Caki2 (cell line): ENCODE measurements around the gene ZFAND2A. TPM values are rescaled to one million over a fixed set of nuclear protein-coding genes. Genes with fewer than 3 reads are reported as not detected.
"Not testable (repeated sequence)": the region's sequence is repeated elsewhere in the genome, so short reads cannot be mapped to it uniquely, and the experiment has no call there.

ENCODE experiments used
- DNase-seq: peaks from one replicate; pipeline ENCODE4 v3.0.0-alpha.2; 2015; ENCODE audit warnings: low read depth
- in situ Hi-C: cut with HindIII; loops from 2 replicates; pipeline ENCODE4 v1.10.0; 2016; ENCODE audit warnings: low sequenced_read_pairs, low pct_unique_long_range_greater_than_20kb, mixed read lengths
- total RNA-seq: library from RNA; depleted of rRNA; stranded (reverse); fragments of >200 nt; shearing (Covaris generic); gene quantifications from 2 replicates; pipeline ENCODE4 v1.2.3, GENCODE V29; 2014; ENCODE audit warnings: low replicate concordance

Gene ZFAND2A
- total RNA-seq, 1 experiment from 2014 or later: 22.4 TPM

DNA sequence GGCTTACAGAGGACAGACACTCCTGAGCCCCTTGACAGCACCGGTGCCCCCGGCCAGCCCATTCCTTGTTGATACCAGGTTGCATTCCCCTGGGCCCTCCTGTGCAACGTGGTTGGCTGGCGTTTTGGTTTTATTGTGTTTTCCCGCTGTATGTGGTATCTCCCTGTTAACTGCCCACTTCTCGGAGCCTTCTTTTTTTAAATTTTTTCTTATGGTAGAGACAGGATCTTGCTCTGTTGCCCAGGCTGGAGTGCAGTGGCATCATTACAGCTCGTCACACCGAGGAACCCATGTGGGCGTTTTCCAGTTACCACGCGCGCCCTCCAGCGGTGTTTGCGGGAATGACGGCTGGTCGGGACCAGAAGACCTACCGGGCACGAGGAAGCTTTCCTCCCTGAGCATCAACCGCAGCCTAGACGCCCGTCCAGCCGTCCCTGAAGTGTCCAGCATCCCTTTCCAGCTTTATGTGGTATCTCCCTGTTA lies 16.9 kb upstream of the ZFAND2A start:
- in situ Hi-C loops: no loop called here
- peak; percentile 56 for DNase-seq

GRCh38 chr7:1175967-1176851 lies 16.2 kb upstream of the ZFAND2A start:
- peak; percentile 82 for DNase-seq
- in situ Hi-C loops: no loop called here

- in situ Hi-C loops: no loop called here
- no peak for DNase-seq
These were observed 15.6 kb upstream of the ZFAND2A start for GRCh38 chr7:1175597-1175966.

GRCh38 chr7:1174881-1175596 lies 15.0 kb upstream of the ZFAND2A start:
- in situ Hi-C loops: no loop called here

DNA sequence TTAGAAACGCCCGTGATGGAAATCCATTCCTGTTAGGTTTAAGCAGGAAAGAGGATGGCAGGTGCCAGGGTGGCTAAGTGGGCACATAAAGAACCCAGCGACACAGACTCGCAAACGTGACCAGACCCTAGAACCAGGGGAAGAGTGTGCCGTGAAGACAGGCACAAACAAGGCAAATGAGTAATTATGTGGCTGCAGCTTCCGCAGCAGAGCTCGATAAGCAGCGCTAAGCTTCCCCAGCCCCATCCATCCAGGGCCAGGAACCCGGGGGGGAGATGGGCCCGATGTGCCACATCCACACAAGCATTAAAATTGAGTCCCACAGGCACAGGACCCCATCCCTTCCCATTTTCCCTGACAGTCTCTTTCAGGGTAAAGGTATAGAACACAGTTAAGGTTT lies 14.0 kb upstream of the ZFAND2A start:
- in situ Hi-C loops: no loop called here
- no peak for DNase-seq

More at GRCh38 chr7:1174881-1175596, 15.0 kb upstream of the ZFAND2A start:
- DNase-seq: no peak

DNA sequence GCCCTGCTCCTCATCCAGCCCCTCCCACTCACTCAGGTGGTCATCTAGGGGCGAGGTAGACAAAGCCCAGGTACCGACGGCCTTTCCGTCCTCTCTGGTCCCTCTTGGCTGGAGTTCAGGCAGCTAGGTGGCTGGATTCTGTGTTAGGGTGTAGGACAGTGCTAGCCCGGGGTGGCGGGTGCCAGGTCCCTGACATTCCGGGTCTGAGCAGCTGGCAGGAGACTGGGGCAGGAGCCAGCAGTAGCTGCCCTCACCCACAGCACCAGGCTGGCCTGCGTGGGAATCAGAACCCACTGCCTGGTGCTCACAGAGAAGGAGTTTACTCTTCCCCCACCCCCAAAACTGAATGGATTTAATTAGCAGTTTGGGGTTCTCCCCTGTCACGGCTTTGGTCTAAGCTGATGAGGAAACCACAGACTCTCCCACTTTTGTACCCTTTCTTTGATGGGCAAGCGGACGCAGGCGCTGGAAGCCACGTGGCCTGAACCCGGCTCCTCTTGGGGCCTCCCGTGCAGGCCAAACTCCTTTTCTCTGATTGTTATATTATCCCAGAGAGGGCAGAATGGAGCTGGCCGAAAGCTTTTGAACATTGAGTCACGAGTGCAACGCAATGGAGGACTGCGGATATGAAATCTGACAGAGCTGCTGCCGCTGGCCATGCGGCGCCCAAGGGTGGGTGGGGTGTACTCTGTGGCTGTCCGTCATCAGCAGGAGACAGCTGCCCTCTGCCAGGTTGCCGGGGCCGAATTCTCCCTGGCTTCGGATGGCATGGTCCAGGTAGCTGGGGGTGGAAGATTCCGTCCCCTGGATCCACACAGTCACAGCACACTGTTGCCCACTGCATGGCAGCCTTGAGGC lies 12.9 kb upstream of the ZFAND2A start:
- DNase-seq: no peak
- in situ Hi-C loops: no loop called here

DNA sequence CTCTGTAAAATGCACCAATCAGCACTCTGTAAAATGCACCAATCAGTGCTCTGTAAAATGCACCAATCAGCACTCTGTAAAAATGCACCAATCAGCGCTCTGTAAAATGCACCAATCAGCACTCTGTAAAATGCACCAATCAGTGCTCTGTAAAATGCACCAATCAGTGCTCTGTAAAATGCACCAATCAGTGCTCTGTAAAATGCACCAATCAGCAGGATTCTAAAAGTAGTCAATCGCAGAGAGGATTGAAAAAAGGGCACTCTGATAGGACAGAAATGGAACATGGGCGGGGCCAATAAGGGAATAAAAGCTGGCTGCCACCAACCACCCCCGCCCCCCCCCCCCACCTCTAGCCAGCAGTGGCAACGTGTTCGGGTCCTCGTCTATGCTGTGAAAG lies 11.5 kb upstream of the ZFAND2A start:
- in situ Hi-C loops: not testable (repeated sequence)
- DNase-seq: peak; percentile 31

DNA sequence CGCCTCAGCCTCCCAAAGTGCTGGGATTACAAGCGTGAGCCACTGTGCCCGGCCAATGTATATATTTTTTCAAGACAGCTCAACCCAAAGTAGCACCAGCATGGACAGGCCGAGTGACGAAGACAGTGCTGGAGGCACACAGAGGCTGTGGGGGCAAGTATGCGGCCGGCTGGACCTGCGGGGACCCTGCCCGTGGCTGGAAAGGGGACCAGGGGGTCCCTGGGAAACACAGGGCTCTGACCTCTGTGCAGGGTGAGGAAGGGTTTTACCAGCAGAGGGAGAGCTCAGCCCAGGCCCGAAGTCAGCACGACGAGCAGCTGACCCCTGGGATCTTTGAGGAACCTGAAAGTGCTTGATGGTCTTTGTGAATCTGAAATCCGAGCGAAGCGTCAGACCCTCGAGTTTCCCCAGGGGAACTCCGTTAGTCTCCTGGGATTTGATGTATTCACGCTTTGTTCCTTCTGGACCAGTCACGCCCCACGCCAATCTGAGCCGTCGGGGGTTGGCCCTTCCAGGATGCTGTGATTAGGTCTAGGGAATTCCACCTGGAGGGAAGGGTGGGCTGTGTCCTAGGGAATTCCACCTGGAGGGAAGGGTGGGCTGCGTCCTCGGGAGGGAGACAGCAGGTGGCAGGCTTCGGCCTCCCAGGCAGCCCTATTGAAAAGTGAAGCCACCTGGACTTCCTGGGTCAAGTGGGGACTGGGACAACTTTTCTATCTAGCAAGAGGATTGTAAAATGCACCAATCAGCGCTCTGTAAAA lies 10.9 kb upstream of the ZFAND2A start:
- in situ Hi-C loops: no loop called here
- no peak for DNase-seq

DNA sequence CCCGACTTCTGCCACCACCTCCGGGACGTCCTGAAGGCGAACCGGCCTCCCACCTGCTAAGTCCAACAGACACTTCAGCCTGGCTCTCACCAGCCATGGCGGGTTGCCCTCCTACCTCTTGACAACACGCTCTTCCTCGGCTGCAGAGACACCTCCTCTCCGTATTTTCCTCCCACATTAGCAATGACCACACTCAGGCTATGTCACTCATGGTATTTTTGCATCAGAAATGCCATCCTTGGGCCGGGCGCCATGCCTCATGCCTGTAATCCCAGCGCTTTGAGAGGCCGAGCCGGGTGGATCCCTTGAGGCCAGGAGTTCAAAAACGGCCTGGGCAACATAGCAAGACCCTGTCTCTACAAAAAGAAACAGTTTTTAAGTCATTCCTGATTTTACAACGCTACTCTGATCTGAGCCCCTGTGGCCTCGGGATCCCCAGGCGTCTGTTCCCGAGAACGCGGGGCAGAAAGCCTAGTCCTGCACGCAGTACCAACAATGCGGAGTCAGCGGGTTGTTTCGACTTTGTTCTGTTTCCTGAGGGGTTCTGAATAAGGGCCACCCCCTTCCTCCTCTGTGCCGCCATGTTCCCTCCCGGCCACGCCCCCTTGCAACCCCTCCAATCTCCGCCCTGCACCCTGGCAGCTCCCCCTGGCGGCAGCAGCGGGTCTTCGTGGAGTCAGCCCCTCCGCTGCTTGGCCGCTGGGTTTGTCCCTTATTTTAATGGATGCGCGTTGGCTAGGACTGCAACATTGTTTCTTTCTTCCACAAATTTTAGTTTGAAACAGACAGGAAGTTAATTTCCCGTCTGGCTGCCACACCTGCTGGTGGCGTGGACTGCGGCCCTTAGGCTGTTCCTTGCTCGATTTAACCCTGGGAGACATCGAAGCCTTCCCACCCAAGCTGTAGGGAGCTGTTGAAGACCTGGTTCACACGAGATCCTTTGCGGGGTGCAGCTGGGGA lies 9.7 kb upstream of the ZFAND2A start:
- in situ Hi-C loops: no loop called here
- DNase-seq: no peak

- DNase-seq: no peak
- in situ Hi-C loops: no loop called here
These were observed 8.4 kb upstream of the ZFAND2A start for GRCh38 chr7:1168422-1168821.

DNA sequence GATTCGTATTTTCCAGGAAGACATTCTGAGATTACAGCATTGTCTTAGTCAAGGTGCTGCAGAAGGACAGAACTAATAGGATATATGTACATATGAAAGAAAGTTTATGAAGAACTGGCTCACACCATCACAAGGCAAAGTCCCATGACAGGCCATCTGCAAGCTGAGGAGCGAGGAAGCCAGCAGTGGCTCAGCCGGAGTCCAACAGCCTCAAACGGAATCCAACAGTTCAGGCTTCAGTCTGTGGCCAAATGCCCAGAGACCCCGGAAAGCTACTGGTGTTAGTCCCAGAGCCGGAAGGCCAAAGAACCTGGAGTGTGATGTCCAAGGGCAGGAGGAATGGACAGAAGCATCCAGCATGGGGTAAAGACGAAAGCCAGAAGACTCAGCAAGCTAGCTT lies 4.4 kb upstream of the ZFAND2A start:
- in situ Hi-C loops: no loop called here
- DNase-seq: no peak

GRCh38 chr7:1163121-1163520 lies 3.1 kb upstream of the ZFAND2A start:
- in situ Hi-C loops: no loop called here
- no peak for DNase-seq

DNA sequence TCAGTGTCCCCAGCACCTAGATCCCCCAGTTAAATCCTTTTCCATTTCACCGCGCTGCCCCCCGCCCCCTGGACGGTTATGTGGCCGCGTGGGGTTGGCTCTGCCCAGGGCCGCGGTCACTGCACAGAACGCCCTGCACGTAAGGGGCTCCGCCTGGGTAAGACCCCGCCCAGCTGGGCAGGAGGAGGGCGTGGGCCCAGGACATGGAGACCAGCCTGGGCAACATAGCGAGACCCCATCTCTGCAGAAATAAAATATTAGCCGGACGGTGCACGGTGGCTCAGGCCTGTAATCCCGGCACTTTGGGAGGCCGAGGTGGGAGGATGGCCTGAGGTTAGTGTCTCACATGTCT lies 650 bp upstream of the ZFAND2A start:
- in situ Hi-C loops: no loop called here
- no peak for DNase-seq

- in situ Hi-C loops, DNase-seq: not testable (repeated sequence)
These were observed 765 bp downstream of the ZFAND2A start for GRCh38 chr7:1159231-1159630.

- DNase-seq: no peak
- in situ Hi-C loops: no loop called here
These were observed 1.5 kb downstream of the ZFAND2A start for GRCh38 chr7:1158203-1159126.
